ENCODE measurements around the gene UBE2Z.

UBE2Z gene

GRCh38 chr17:48960834-48961515 is 52.8 kb downstream of the UBE2Z start:
- DNase-seq (ENCODE audit: low spot score): peak; percentile 61

DNA sequence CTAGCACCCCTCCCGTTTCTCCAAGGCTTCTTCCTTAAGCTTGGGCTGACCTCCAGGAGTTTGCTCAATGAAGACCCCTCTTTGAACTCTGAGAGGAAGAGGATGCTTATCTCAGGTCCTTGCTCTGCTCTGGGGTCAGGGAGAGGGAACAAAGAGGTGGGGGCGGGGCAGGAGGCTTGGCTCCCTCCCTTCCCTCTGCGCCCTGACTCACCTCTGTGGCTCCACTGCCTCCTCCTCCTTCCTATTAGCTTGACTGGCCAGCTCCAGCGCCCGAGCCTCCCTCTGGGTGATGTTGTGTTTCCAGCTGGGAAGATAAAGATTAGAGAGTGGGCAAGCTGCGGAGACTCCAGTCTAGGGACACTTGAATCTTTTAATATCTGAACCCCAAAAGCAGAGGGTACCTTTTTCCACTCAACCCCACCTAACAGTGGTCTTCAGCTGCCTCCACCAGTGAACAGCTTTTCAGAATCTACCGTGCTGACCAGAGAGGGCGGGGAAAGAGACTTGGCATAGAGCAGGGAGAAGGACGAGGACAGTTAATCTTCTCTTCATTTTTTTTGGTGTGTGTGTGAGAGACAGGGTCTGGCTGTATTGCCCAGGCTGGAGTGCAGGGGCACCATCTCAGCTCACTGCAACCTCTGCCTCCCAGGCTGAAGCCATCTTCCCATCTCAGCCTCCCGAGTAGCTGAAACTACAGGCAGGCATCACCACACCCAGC is 53.5 kb downstream of the UBE2Z start:
- peak; percentile 74 for DNase-seq (ENCODE audit: low spot score)

DNA sequence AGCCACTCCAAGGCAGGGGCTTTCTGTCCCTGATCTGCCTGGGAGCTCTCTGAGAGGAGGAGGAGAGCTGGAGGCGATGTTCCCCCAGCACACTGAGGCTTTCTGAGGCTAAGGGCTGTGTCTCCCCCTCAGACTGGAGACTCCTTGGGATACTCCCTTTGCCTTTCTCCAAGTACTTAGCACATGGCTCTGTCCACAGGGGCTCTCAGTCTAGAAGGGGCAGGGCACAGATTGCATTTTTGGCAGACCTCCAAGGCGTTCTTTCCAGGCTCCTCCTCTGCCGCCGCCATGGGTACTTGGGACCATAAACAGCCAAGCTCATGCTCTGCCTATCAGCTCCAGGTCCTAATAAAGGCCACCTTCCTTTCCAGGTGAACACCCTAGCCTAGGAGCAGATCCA is 62.0 kb downstream of the UBE2Z start:
- no peak for DNase-seq (ENCODE audit: low spot score)

DNA sequence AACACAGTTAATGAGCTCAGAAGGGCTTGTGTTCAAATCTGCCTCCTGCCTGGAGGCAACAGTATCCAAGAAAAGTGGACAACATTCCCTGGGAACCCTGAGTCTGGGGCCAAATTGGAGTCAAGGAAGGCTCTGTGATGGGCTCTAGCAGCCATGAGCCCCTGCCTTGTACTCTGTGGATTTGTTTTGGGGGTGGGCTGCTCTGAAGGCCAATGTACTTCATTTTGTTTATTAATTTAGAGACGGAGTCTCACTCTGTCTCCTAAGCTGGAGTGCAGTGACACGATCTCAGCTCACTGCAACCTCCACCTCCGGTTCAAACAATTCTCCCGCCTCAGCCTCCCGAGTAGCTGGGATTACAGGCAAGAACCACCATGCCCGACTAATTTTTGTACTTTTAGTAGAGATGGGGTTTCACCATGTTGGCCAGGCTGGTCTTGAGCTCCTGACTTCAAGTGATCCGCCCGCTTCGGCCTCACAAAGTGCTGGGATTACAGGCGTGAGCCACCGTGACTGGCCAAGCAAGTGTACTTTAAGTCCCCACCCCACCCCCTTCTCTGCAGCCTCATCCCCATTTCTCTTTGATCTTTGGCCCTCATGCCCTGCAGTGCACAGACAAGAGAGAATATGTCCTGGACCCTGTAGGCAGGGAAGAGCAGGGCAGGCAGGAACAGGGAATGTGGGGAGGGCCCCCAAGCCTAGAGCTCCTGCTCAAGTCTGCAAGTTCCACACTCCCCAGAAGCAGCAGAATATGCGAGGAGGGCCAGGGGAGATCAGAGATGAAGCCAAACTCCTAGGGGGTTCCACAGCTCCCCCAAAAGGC is 62.9 kb downstream of the UBE2Z start:
- DNase-seq (ENCODE audit: low spot score): peak; percentile 74

DNA sequence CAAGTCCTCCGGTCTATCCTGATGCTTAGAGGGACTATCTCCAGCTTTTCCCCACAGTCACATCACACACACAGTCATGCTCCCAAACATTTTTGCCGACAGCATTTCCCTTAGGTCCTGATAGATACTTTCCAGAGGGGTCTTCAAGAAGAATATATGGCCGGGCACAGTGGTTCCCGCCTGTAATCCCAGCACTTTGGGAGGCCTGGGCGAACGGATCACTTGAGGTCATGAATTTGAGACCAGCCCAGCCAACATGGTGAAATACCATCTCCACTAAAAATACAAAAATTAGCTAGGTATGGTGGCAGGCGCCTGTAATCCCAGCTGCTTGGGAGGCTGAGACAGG is 64.5 kb downstream of the UBE2Z start:
- DNase-seq (ENCODE audit: low spot score): no peak

DNA sequence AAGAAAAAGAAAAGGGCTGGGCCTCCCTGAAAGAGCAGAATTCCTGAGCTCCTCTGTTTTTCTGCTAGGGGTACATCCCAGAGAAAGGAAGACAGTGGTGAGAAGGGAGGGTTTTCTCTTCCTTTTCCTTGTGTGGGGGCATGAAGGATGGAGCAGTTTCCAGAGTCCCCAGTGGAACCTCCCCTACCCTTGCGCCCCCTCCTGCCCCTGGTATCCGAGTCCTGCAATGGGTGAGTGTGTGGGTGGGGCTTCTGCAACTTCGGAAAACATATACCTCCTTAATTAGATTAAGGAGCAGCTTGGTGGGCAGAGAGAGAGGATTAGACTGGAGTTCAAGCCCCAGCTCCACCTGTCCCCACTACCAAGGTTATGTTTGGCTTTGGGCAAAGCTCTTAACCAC is 65.6 kb downstream of the UBE2Z start:
- DNase-seq (ENCODE audit: low spot score): no peak
